Middle frontal gyrus (tissue), 1 donor: ENCODE data around the gene COA1.

ENCODE experiments used
- DNase-seq: peaks from one replicate; pipeline ENCODE4 v3.0.0-alpha.2; 2015; ENCODE audit warnings: low spot score; ENCODE audit errors: extremely low spot score

COA1 gene

DNA sequence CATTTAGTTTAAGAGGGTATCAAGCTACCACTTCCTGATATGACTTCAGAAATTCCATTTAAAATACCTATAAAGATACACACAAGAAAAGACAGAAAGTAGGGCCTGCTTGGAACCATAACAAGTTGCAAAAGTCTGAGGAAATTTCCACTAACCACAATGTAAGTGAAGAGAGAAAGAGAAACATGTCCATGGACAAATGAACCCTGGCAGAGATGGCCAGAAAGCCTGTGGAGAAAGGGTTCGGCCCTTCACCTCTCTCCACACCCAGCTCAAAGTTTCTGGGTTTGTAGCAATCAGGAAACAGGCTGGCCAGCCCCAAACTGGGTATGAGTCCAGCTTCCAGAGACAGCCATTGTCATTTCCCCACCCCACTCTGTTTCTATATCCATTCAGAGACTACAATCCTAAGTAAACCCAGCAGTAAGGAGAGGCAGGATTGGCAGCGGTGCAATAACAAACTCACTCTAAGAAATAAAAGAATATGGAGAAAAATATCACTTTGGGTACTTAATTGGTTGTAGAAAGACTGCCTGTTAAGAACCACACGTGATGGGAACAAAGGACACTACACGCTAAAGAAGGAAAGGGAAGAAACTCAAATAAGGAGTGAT lies 75.3 kb downstream of the COA1 start:
- no peak for DNase-seq

- DNase-seq = no peak
Observed at GRCh38 chr7:43653466-43653865, 75.9 kb downstream of the COA1 start.

DNA sequence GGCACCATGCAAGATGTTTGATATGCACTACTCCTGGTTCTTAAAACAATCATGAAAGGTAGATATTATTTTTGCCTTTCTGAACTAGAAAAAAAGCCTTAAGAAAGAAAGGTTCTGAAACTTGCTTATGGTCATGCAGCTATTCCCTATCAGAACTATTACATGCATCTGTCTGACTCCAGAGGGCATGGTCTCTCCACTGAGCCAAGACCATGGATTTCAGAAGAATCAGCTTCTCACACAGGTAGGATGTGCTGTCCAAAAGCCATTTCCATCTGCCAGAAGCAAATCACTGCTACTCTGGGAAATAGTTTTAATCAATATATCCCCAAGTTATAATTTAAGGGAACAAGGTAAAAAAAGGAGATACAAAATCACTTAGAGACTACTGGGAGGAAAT lies 77.0 kb downstream of the COA1 start:
- no peak for DNase-seq

GRCh38 chr7:43650457-43651052 lies 78.8 kb downstream of the COA1 start:
- DNase-seq = no peak

DNA sequence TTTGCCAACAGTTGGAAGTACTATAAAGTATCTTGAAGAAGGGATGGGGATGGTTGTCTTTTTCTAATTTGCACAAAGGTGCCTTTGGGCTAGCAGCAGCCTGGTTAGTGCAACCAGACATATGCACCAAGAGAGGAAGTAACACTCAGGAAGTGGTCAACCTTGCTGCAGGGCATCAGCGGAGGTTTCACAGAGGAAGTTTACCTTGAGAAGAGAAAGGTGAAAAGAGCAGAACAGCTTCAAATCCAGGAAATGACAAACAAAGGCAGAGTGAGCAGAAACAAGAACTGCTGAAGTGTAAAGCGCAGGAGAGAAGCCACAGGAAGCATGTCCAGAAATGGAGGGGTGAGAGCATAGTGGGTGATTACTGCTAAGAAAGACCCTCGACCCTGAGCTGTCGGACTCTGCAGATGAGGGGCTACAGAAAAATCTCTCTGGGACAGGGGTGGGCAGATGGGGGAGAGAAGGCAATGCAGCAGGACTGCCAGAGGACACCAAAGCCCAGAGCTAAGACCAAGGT lies 79.5 kb downstream of the COA1 start:
- no peak for DNase-seq

DNA sequence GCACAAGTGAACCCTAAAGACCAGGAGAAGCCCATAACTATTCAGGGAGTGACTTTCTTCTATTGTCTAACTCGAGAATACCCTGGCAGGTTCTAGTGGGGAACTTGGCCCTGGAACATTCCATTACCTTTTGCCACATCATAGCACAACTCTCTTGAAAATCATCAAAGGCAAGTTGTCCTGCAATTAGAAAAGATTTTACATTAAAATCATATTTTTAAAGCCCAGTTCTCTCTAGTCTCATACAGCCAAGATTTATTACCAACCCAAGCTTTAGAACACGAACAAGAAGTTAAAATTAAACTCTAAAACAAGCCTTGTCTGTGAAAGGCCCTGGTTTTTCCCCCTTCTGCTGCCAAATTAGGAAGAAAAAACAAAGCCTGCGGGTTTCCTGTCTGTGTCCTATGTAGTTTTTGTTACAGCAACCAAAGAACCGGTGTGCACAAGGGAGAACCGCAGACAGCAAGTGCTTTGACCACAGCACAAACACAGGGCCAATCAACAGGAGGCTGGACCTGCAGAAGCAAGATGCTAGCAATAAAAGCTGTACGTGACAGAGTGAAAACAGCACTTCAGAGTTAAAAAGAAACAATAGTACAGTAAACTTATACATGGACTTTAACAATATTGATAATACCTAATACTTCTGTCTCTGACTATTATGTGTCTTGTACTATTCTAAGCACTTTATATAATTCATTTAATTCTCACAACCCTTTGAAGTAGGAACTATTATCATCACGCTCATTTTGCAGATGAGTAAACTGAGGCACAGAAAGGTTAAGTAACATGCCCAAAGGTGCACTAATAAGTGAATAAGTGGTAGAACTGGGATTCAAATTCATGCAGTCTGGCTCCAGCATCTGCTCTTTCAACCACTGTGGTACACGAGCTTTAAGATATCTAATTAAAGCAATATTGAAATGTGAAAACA lies 80.6 kb downstream of the COA1 start:
- DNase-seq = no peak

DNA sequence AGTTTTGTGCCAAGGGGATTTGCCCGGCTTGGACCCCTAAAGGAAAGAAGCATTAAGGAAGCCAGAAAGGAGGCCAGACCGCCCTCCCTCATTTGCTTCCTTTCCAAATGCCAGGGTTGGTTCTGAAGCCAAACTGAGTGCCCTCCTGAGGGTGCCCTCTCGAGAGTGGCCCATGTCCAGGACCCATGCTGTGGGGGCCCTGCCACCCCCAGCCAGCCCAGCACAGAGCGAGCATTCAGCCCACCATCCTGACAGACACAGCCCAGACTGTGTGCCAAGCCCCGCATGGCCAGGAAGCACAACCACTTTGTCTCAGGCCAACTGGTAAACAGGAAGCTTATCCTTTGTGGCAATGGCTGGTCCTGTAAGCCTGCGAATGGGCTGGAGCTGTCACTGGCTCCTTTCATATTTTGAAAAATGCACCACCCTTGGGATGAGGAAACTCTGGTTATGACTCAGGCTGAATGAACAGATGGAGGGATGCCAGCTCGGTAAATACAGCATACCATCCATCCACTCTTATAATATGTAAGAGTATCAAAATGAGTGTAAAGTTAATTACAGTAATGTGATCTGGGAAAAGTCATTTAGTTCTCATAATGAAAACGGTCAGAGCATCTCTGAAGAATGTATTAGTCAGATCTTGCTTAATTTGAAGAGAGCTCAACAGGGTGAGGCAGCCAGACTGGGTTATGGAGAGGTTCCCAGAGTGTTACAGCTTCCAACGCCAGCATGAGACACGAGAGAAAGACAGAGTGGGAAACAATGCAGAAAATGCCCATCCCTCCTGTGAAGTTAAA lies 81.5 kb downstream of the COA1 start:
- DNase-seq = peak; percentile 27

- DNase-seq = no peak
Observed at GRCh38 chr7:43647339-43647672, 82.0 kb downstream of the COA1 start.

GRCh38 chr7:43646603-43647338 lies 82.6 kb downstream of the COA1 start:
- DNase-seq = peak; percentile 44

GRCh38 chr7:43645699-43646226 lies 83.6 kb downstream of the COA1 start:
- DNase-seq = no peak

- DNase-seq = no peak
Observed at GRCh38 chr7:43643846-43644245, 85.5 kb downstream of the COA1 start.

DNA sequence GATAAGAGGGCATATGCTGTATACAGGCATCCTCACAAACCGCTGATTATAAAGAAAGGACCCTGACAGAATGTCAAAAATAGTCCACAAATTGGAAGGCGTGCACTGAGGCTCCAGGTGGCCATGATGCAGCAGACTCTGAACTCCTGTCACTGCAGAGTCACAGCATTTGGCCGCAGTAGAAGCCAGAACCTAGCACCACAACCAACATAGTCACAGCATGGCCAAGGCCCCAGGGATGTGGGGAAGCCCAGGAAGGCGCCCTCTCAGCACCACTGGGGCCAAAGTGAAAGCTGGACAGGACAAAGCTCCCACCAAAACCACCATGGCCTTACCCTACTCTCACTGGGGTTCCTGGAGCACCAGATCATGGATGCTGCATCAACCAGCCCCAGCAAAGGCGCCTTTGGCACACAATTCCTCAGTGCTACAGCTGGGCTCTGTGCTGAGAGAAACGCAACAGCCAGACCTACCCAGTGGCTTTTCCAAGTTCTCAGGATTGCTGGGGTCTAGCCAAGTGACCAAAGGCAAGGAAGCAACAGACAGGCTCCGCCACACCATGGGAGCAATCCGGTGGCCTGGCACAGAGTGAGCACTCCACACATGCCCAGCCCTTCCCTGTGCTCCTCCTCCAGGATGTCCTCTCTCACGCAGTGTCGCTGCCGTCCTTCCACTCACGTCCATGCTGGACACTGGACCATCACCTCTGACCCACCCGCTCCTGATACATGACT lies 86.3 kb downstream of the COA1 start:
- no peak for DNase-seq

DNA sequence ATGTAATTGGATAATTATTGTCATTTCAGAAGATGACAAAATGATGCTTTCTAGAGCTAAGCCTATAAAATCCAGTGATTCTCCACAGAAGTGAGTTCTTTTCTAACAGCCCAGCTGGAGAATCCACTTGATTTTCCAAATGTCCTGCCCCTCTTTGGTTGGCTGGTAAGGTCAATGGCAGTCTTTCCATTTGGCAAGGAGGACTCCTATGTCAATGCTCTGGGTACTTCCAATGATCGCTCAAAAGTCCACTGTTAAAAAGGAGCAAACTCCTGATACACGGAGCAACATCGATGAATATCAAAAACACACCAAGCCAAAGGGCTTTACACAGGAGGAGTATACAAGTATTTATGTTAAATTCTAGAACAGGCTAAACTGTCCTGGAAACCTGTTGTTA lies 88.6 kb downstream of the COA1 start:
- no peak for DNase-seq

DNA sequence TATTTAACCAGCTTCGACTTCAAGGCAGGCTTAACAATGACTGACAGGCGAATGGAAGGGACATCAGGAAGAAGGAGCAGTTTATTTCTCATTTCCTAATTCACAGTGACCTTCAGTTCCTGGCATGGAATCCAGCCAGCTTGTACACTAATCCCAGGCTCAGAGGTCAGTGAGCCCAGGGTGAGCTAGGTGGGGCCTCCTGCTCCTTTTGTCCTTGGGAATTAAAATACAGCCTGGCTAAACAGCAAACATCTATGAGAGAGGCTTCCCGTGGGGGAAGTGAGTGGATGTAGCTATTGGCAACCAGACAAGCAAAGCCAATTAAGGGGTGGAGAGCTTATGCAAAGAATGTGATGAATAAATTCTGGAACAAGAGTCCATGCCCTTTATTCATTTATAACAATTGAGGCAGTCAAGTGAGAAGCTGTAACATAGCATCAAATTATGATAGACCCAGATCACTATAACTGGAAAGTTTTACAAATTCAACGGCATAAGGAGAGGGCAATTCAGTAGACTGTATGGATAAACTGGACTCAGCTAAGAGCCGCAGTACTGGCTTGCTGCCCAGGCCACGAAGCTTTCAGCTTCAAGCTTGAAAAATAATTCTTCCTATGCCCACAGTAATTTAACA lies 89.3 kb downstream of the COA1 start:
- no peak for DNase-seq

GRCh38 chr7:43637114-43637806 lies 92.1 kb downstream of the COA1 start:
- no peak for DNase-seq

- DNase-seq = no peak
Observed at GRCh38 chr7:43636093-43636492, 93.2 kb downstream of the COA1 start.

GRCh38 chr7:43634384-43634783 lies 94.9 kb downstream of the COA1 start:
- DNase-seq = no peak

- DNase-seq = no peak
Observed at GRCh38 chr7:43632746-43633145, 96.6 kb downstream of the COA1 start.

DNA sequence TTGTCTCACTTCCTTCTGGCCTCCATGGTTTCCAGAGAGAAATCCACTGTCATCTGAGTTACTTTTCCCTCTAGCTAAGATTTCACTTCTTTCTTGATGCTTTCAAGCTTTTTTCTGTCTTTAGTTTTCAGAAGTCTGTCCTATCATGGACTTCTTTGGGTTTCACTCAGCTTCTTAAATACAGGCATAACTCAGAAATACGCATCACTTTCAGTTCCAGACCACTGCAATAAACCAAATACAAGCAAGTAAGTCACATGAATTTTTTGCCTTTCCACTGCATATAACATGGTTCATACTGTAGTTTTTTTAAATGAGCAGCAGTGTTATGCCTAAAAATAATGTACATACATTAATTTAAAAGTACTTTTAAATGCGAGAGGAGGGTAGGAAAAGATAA lies 97.8 kb downstream of the COA1 start:
- no peak for DNase-seq
